Loucy (cell line): ENCODE data around the gene CTNNA2.

Experiments used
- H2AFZ ChIP-seq: fragments of 200-600 bp; sonication (generic); 2 replicates; pipeline ENCODE4 v1.6.0; 2016; ENCODE audit warnings: antibody characterized with exemption, mild to moderate bottlenecking, low read length, moderate library complexity
- H3F3A ChIP-seq: fragments of 200-600 bp; 2 replicates; pipeline ENCODE4 v1.6.0; 2016; ENCODE audit warnings: antibody characterized with exemption, low read depth, mild to moderate bottlenecking
- H3K27me3 ChIP-seq: fragments of 200-600 bp; sonication (generic); 2 replicates; pipeline ENCODE4 v1.6.1; 2014; ENCODE audit warnings: low read length, mild to moderate bottlenecking; ENCODE audit not compliant: insufficient read depth, poor library complexity, severe bottlenecking
- H3K36me3 ChIP-seq: fragments of 200-600 bp; sonication (generic); 2 replicates; pipeline ENCODE4 v1.6.1; 2016; ENCODE audit warnings: low read length; ENCODE audit not compliant: insufficient read depth
- H3K4me1 ChIP-seq: fragments of 200-600 bp; sonication (generic); 2 replicates; pipeline ENCODE4 v1.5.1; 2014; ENCODE audit warnings: low read length, mild to moderate bottlenecking; ENCODE audit not compliant: insufficient read depth, poor library complexity, severe bottlenecking
- H3K4me2 ChIP-seq: fragments of 200-600 bp; sonication (generic); 2 replicates; pipeline ENCODE4 v1.6.0; 2014; ENCODE audit warnings: antibody characterized with exemption, low read length, low read depth, mild to moderate bottlenecking; ENCODE audit not compliant: poor library complexity, severe bottlenecking
- H3K4me3 ChIP-seq: fragments of 200-600 bp; sonication (generic); 2 replicates; pipeline ENCODE4 v1.5.1; 2014; ENCODE audit warnings: low read length, mild to moderate bottlenecking, mixed read lengths; ENCODE audit not compliant: poor library complexity, severe bottlenecking
- H3K79me2 ChIP-seq: fragments of 200-600 bp; sonication (generic); 2 replicates; pipeline ENCODE4 v1.6.1; 2014; ENCODE audit warnings: low read length; ENCODE audit not compliant: insufficient read depth
- H3K9ac ChIP-seq: fragments of 200-600 bp; sonication (generic); 2 replicates; pipeline ENCODE4 v1.6.0; 2014; ENCODE audit warnings: mild to moderate bottlenecking, low read depth, low read length, moderate library complexity; ENCODE audit not compliant: poor library complexity, severe bottlenecking
- H3K9me2 ChIP-seq: fragments of 200-600 bp; sonication (generic); replicated peaks from 2 replicates; pipeline ENCODE4 v1.6.1; 2016; ENCODE audit warnings: low read depth, low read length, mixed read lengths
- H3K9me3 ChIP-seq: fragments of 200-600 bp; sonication (generic); 2 replicates; pipeline ENCODE4 v1.6.1; 2014; ENCODE audit warnings: mild to moderate bottlenecking, antibody characterized with exemption, low read length, low read depth; ENCODE audit not compliant: insufficient read depth
- H4K20me1 ChIP-seq: fragments of 200-600 bp; sonication (generic); 2 replicates; pipeline ENCODE4 v1.6.0; 2014; ENCODE audit warnings: antibody characterized with exemption, low read length, mild to moderate bottlenecking; ENCODE audit not compliant: insufficient read depth, poor library complexity, severe bottlenecking
- CTCF ChIP-seq: fragments of 200-600 bp; sonication (generic); conservative IDR thresholded peaks from 2 replicates; pipeline ENCODE4 v1.5.1; 2014; ENCODE audit warnings: mild to moderate bottlenecking, antibody characterized with exemption, low read length
- EZH2phosphoT487 ChIP-seq: fragments of 200-600 bp; IDR thresholded peaks from 2 replicates; pipeline ENCODE4 v1.6.1; 2018; ENCODE audit warnings: antibody characterized with exemption, mild to moderate bottlenecking, moderate library complexity, borderline replicate concordance

Gene CTNNA2

GRCh38 chr2:79771493-79771892, 258.6 kb downstream of the CTNNA2 start:
- H3K4me3 ChIP-seq = no peak overlapping the region
- H3K9me3 ChIP-seq = no peaks in the 10 kb centered on the region
- H4K20me1 ChIP-seq = no peaks in the 10 kb centered on the region
- H3K4me2 ChIP-seq = no peak overlapping the region
- H3K4me1 ChIP-seq = no peaks in the 10 kb centered on the region
- no peaks in the 10 kb centered on the region for H3K79me2 ChIP-seq
- H3K27me3 ChIP-seq = no peaks in the 10 kb centered on the region
- TF ChIP-seq EZH2phosphoT487 (no peak), CTCF (no peak)
- H3K36me3 ChIP-seq = no peaks in the 10 kb centered on the region
- H3K9ac ChIP-seq = no peak overlapping the region
- H3F3A ChIP-seq = no peaks in the 10 kb centered on the region
- no peak overlapping the region for H2AFZ ChIP-seq
- no peaks in the 10 kb centered on the region for H3K9me2 ChIP-seq

GRCh38 chr2:79774016-79774415, 261.2 kb downstream of the CTNNA2 start:
- Histone ChIP-seq H3K9me3 (no peaks in the 10 kb centered on the region), H3F3A (no peaks in the 10 kb centered on the region), H3K4me3 (no peak overlapping the region), H3K9me2 (no peaks in the 10 kb centered on the region), H3K4me1 (no peaks in the 10 kb centered on the region), H3K9ac (no peak overlapping the region), H2AFZ (no peak overlapping the region), H3K36me3 (no peaks in the 10 kb centered on the region), H3K4me2 (no peak overlapping the region), H4K20me1 (no peaks in the 10 kb centered on the region), H3K27me3 (no peaks in the 10 kb centered on the region), H3K79me2 (no peaks in the 10 kb centered on the region)
- TF ChIP-seq EZH2phosphoT487 (no peak), CTCF (no peak)

- TF ChIP-seq EZH2phosphoT487 = no peak
- no peak for TF ChIP-seq CTCF
Measured at GRCh38 chr2:79776461-79776860, 263.6 kb downstream of the CTNNA2 start.

More at GRCh38 chr2:79776461-79776860, 263.6 kb downstream of the CTNNA2 start:
- Histone ChIP-seq H3K79me2 (no peaks in the 10 kb centered on the region), H3K9ac (no peak overlapping the region), H3F3A (no peaks in the 10 kb centered on the region), H4K20me1 (no peaks in the 10 kb centered on the region), H3K4me2 (no peak overlapping the region), H2AFZ (no peak overlapping the region), H3K4me1 (no peaks in the 10 kb centered on the region), H3K9me3 (no peaks in the 10 kb centered on the region), H3K27me3 (no peaks in the 10 kb centered on the region), H3K9me2 (no peaks in the 10 kb centered on the region), H3K4me3 (no peak overlapping the region), H3K36me3 (no peaks in the 10 kb centered on the region)
